Adrenal gland (tissue), 5 donors: Measurements from ENCODE around the gene MUC6.

Source experiments
- CTCF ChIP-seq, 6 experiments: fragments of 450-650 bp in 4 of 6; fragments of 200-600 bp in 2 of 6; sonication (generic) in 1 of 6; IDR thresholded peaks; 1 replicate in 5 of 6; 2 replicates in 1 of 6; pipeline versions ENCODE4 v1.5.1 to v1.8.0; 2016 to 2021; ENCODE audit warnings: antibody characterized with exemption in 6 of 6, mild to moderate bottlenecking in 2 of 6, moderate library complexity in 1 of 6
- POLR2A ChIP-seq, 2 donors: fragments of 450-650 bp; IDR thresholded peaks; one replicate each; pipeline ENCODE4 v1.6.1; 2017; ENCODE audit warnings: antibody characterized with exemption in 2 of 2, mild to moderate bottlenecking in 2 of 2, moderate library complexity in 1 of 2
- donor health status: DM: no; HTN: no; CAD: no.

- no peak for TF ChIP-seq POLR2A (IDR thresholded peaks at IDR 0.05)
- TF ChIP-seq CTCF (IDR thresholded peaks at IDR 0.05): no peak
Measured at GRCh38 chr11:1017269-1018005, 19.1 kb downstream of the MUC6 start.
